OCI-LY1 (cell line): ENCODE measurements around the gene CSMD2.

Experiments used
- H2AFZ ChIP-seq: fragments of 200-600 bp; sonication (generic), shearing (Covaris generic); 2 replicates; pipeline ENCODE4 v1.6.0; 2014; ENCODE audit warnings: antibody characterized with exemption, mild to moderate bottlenecking, low read length
- H3F3A ChIP-seq: fragments of 200-600 bp; sonication (generic), shearing (Covaris generic); 2 replicates; pipeline ENCODE4 v1.6.0; 2014; ENCODE audit warnings: mild to moderate bottlenecking, antibody characterized with exemption, low read length, moderate library complexity; ENCODE audit not compliant: insufficient read depth
- H3K27ac ChIP-seq: fragments of 200-600 bp; sonication (generic); 2 replicates; pipeline ENCODE4 v1.5.1; 2014; ENCODE audit warnings: low read length, mixed run types, mild to moderate bottlenecking, low read depth; ENCODE audit not compliant: poor library complexity, severe bottlenecking
- H3K27me3 ChIP-seq: fragments of 200-600 bp; sonication (generic); 2 replicates; pipeline ENCODE4 v1.6.0; 2014; ENCODE audit warnings: antibody characterized with exemption, mild to moderate bottlenecking, low read length, moderate library complexity; ENCODE audit not compliant: insufficient read depth
- H3K36me3 ChIP-seq: fragments of 200-600 bp; sonication (generic); 2 replicates; pipeline ENCODE4 v1.6.1; 2014; ENCODE audit warnings: mild to moderate bottlenecking, antibody characterized with exemption, low read length, moderate library complexity, mixed read lengths; ENCODE audit not compliant: insufficient read depth
- H3K4me1 ChIP-seq: fragments of 200-600 bp; sonication (generic); 2 replicates; pipeline ENCODE4 v1.5.1; 2014; ENCODE audit warnings: mild to moderate bottlenecking, low read length, moderate library complexity; ENCODE audit not compliant: insufficient read depth, severe bottlenecking
- H3K4me2 ChIP-seq: fragments of 200-600 bp; sonication (generic), shearing (Covaris generic); 2 replicates; pipeline ENCODE4 v1.6.1; 2014; ENCODE audit warnings: low read length
- H3K4me3 ChIP-seq: fragments of 200-600 bp; sonication (generic); 2 replicates; pipeline ENCODE4 v1.5.1; 2014; ENCODE audit warnings: low read length, low read depth, mild to moderate bottlenecking, mixed read lengths; ENCODE audit not compliant: poor library complexity, severe bottlenecking
- H3K79me2 ChIP-seq: fragments of 200-600 bp; shearing (Covaris generic); 2 replicates; pipeline ENCODE4 v1.6.1; 2016; ENCODE audit warnings: mixed run types, low read length, mixed read lengths; ENCODE audit not compliant: insufficient read depth
- H3K9ac ChIP-seq: fragments of 200-600 bp; sonication (generic), shearing (Covaris generic); 2 replicates; pipeline ENCODE4 v1.6.1; 2014; ENCODE audit warnings: mild to moderate bottlenecking, low read length, mixed read lengths
- H3K9me2 ChIP-seq: fragments of 200-600 bp; sonication (generic), shearing (Covaris generic); 2 replicates; pipeline ENCODE4 v1.6.1; 2014; ENCODE audit warnings: low read depth, mild to moderate bottlenecking, low read length, mixed read lengths
- H3K9me3 ChIP-seq: fragments of 200-600 bp; shearing (Covaris generic); 2 replicates; pipeline ENCODE4 v1.6.1; 2014; ENCODE audit warnings: low read length, mixed read lengths
- H4K20me1 ChIP-seq: fragments of 200-600 bp; sonication (generic), shearing (Covaris generic); 2 replicates; pipeline ENCODE4 v1.6.0; 2016; ENCODE audit warnings: mild to moderate bottlenecking, low read length; ENCODE audit not compliant: insufficient read depth
- CTCF ChIP-seq: fragments of 200-600 bp; sonication (generic), shearing (Covaris generic); IDR thresholded peaks from 2 replicates; pipeline ENCODE4 v1.5.1; 2017; ENCODE audit warnings: mild to moderate bottlenecking, antibody characterized with exemption, low read length, moderate library complexity, mixed read lengths
- EZH2 ChIP-seq: fragments of 200-600 bp; sonication (generic), shearing (Covaris generic); IDR thresholded peaks from 2 replicates; pipeline ENCODE4 v1.8.0; 2017; ENCODE audit warnings: borderline replicate concordance, mixed run types, mild to moderate bottlenecking, antibody characterized with exemption, low read length, moderate library complexity, mixed read lengths

CSMD2 gene

GRCh38 chr1:33763406-33763805, 401.6 kb downstream of the CSMD2 start:
- no peak overlapping the region for H3K9ac ChIP-seq
- no peak for TF ChIP-seq CTCF
- TF ChIP-seq EZH2, result no peak
- H3K27ac ChIP-seq, result no peak overlapping the region
- H3K36me3 ChIP-seq, result no peaks in the 10 kb centered on the region
- no peaks in the 10 kb centered on the region for H3K79me2 ChIP-seq
- no peaks in the 10 kb centered on the region for H3F3A ChIP-seq
- H3K4me3 ChIP-seq, result no peak overlapping the region
- no peaks in the 10 kb centered on the region for H3K27me3 ChIP-seq
- H4K20me1 ChIP-seq, result no peaks in the 10 kb centered on the region
- no peak overlapping the region for H3K4me2 ChIP-seq
- no peak overlapping the region for H2AFZ ChIP-seq
- H3K9me2 ChIP-seq, result no peaks in the 10 kb centered on the region
- H3K4me1 ChIP-seq, result no peaks in the 10 kb centered on the region
- no peaks in the 10 kb centered on the region for H3K9me3 ChIP-seq

GRCh38 chr1:33762962-33763361, 402.1 kb downstream of the CSMD2 start:
- no peaks in the 10 kb centered on the region for H3K27me3 ChIP-seq
- TF ChIP-seq EZH2 (no peak), CTCF (no peak)
- no peaks in the 10 kb centered on the region for H4K20me1 ChIP-seq
- no peak overlapping the region for H3K9ac ChIP-seq
- H3K9me3 ChIP-seq, result no peaks in the 10 kb centered on the region
- no peak overlapping the region for H3K4me2 ChIP-seq
- no peak overlapping the region for H3K4me3 ChIP-seq
- H3K27ac ChIP-seq, result no peak overlapping the region
- H3K79me2 ChIP-seq, result no peaks in the 10 kb centered on the region
- no peaks in the 10 kb centered on the region for H3K36me3 ChIP-seq
- no peaks in the 10 kb centered on the region for H3K4me1 ChIP-seq
- H3F3A ChIP-seq, result no peaks in the 10 kb centered on the region
- no peaks in the 10 kb centered on the region for H3K9me2 ChIP-seq
- H2AFZ ChIP-seq, result no peak overlapping the region

GRCh38 chr1:33762109-33762830, 402.8 kb downstream of the CSMD2 start:
- no peak for TF ChIP-seq CTCF
- TF ChIP-seq EZH2, result no peak
- no peaks in the 10 kb centered on the region for H3F3A ChIP-seq
- H4K20me1 ChIP-seq, result no peaks in the 10 kb centered on the region
- H3K4me2 ChIP-seq, result no peak overlapping the region
- no peaks in the 10 kb centered on the region for H3K9me3 ChIP-seq
- no peaks in the 10 kb centered on the region for H3K27me3 ChIP-seq
- H2AFZ ChIP-seq, result no peak overlapping the region
- no peaks in the 10 kb centered on the region for H3K9me2 ChIP-seq
- no peaks in the 10 kb centered on the region for H3K4me1 ChIP-seq
- no peak overlapping the region for H3K4me3 ChIP-seq
- H3K9ac ChIP-seq, result no peak overlapping the region
- H3K27ac ChIP-seq, result no peak overlapping the region
- no peaks in the 10 kb centered on the region for H3K36me3 ChIP-seq
- H3K79me2 ChIP-seq, result no peaks in the 10 kb centered on the region
